ENCODE data around the gene TADA3.

Gene TADA3

GRCh38 chr3:9784965-9785364 is 7.3 kb downstream of the TADA3 start:
- H3K4me3 ChIP-seq: no peak overlapping the region
- H3K27ac ChIP-seq: no peak overlapping the region
- no peak for TF ChIP-seq CTCF (IDR thresholded peaks at IDR 0.05)
- no peak for DNase-seq (ENCODE audit: low spot score)

GRCh38 chr3:9783954-9784353 is 8.3 kb downstream of the TADA3 start:
- no peak overlapping the region for H3K27ac ChIP-seq
- no peak for TF ChIP-seq CTCF (IDR thresholded peaks at IDR 0.05)
- DNase-seq (ENCODE audit: low spot score): no peak
- H3K4me3 ChIP-seq: no peak overlapping the region

- no peak overlapping the region for H3K4me3 ChIP-seq
- TF ChIP-seq CTCF (IDR thresholded peaks at IDR 0.05): no peak
- DNase-seq (ENCODE audit: low spot score): no peak
- H3K27ac ChIP-seq: no peak overlapping the region
Measured at GRCh38 chr3:9782770-9783169, 9.5 kb downstream of the TADA3 start.

- Histone ChIP-seq H3K4me3 (no peak overlapping the region), H3K27ac (no peak overlapping the region)
- no peak for DNase-seq (ENCODE audit: low spot score)
- TF ChIP-seq CTCF (IDR thresholded peaks at IDR 0.05): no peak
Measured at GRCh38 chr3:9781978-9782603, 10.2 kb downstream of the TADA3 start.

GRCh38 chr3:9781551-9781950 is 10.7 kb downstream of the TADA3 start:
- no peak for DNase-seq (ENCODE audit: low spot score)
- no peak overlapping the region for H3K4me3 ChIP-seq
- no peak for TF ChIP-seq CTCF (IDR thresholded peaks at IDR 0.05)
- H3K27ac ChIP-seq: no peak overlapping the region

- DNase-seq (ENCODE audit: low spot score): no peak
- Histone ChIP-seq H3K27ac (no peak overlapping the region), H3K4me3 (no peak overlapping the region)
- TF ChIP-seq CTCF (IDR thresholded peaks at IDR 0.05): no peak
Measured at GRCh38 chr3:9780910-9781309, 11.4 kb downstream of the TADA3 start.

- TF ChIP-seq CTCF (IDR thresholded peaks at IDR 0.05): no peak
- no peak overlapping the region for H3K4me3 ChIP-seq
- peak overlapping the region in 1 of 2 donors; percentile 40 for H3K27ac ChIP-seq
- DNase-seq (ENCODE audit: low spot score): no peak
Measured at GRCh38 chr3:9780458-9780812, 11.8 kb downstream of the TADA3 start.

Data from coronary artery (tissue), 2 donors.